Loucy (cell line): ENCODE results near the gene CDK19.

Experiments
- H2AFZ ChIP-seq: fragments of 200-600 bp; sonication (generic); 2 replicates; pipeline ENCODE4 v1.6.0; 2016; ENCODE audit warnings: antibody characterized with exemption, mild to moderate bottlenecking, low read length, moderate library complexity
- H3F3A ChIP-seq: fragments of 200-600 bp; 2 replicates; pipeline ENCODE4 v1.6.0; 2016; ENCODE audit warnings: antibody characterized with exemption, low read depth, mild to moderate bottlenecking
- H3K27me3 ChIP-seq: fragments of 200-600 bp; sonication (generic); 2 replicates; pipeline ENCODE4 v1.6.1; 2014; ENCODE audit warnings: low read length, mild to moderate bottlenecking; ENCODE audit not compliant: insufficient read depth, poor library complexity, severe bottlenecking
- H3K36me3 ChIP-seq: fragments of 200-600 bp; sonication (generic); 2 replicates; pipeline ENCODE4 v1.6.1; 2016; ENCODE audit warnings: low read length; ENCODE audit not compliant: insufficient read depth
- H3K4me1 ChIP-seq: fragments of 200-600 bp; sonication (generic); 2 replicates; pipeline ENCODE4 v1.5.1; 2014; ENCODE audit warnings: low read length, mild to moderate bottlenecking; ENCODE audit not compliant: insufficient read depth, poor library complexity, severe bottlenecking
- H3K4me2 ChIP-seq: fragments of 200-600 bp; sonication (generic); 2 replicates; pipeline ENCODE4 v1.6.0; 2014; ENCODE audit warnings: antibody characterized with exemption, low read length, low read depth, mild to moderate bottlenecking; ENCODE audit not compliant: poor library complexity, severe bottlenecking
- H3K4me3 ChIP-seq: fragments of 200-600 bp; sonication (generic); 2 replicates; pipeline ENCODE4 v1.5.1; 2014; ENCODE audit warnings: low read length, mild to moderate bottlenecking, mixed read lengths; ENCODE audit not compliant: poor library complexity, severe bottlenecking
- H3K79me2 ChIP-seq: fragments of 200-600 bp; sonication (generic); 2 replicates; pipeline ENCODE4 v1.6.1; 2014; ENCODE audit warnings: low read length; ENCODE audit not compliant: insufficient read depth
- H3K9ac ChIP-seq: fragments of 200-600 bp; sonication (generic); 2 replicates; pipeline ENCODE4 v1.6.0; 2014; ENCODE audit warnings: mild to moderate bottlenecking, low read depth, low read length, moderate library complexity; ENCODE audit not compliant: poor library complexity, severe bottlenecking
- H3K9me2 ChIP-seq: fragments of 200-600 bp; sonication (generic); replicated peaks from 2 replicates; pipeline ENCODE4 v1.6.1; 2016; ENCODE audit warnings: low read depth, low read length, mixed read lengths
- H3K9me3 ChIP-seq: fragments of 200-600 bp; sonication (generic); 2 replicates; pipeline ENCODE4 v1.6.1; 2014; ENCODE audit warnings: mild to moderate bottlenecking, antibody characterized with exemption, low read length, low read depth; ENCODE audit not compliant: insufficient read depth
- H4K20me1 ChIP-seq: fragments of 200-600 bp; sonication (generic); 2 replicates; pipeline ENCODE4 v1.6.0; 2014; ENCODE audit warnings: antibody characterized with exemption, low read length, mild to moderate bottlenecking; ENCODE audit not compliant: insufficient read depth, poor library complexity, severe bottlenecking
- EZH2phosphoT487 ChIP-seq: fragments of 200-600 bp; IDR thresholded peaks from 2 replicates; pipeline ENCODE4 v1.6.1; 2018; ENCODE audit warnings: antibody characterized with exemption, mild to moderate bottlenecking, moderate library complexity, borderline replicate concordance
- TF ChIP-seq, protein P1 (sequence below): fragments of 200-600 bp; sonication (generic); conservative IDR thresholded peaks from 2 replicates; pipeline ENCODE4 v1.5.1; 2014; ENCODE audit warnings: mild to moderate bottlenecking, antibody characterized with exemption, low read length

Gene CDK19

DNA sequence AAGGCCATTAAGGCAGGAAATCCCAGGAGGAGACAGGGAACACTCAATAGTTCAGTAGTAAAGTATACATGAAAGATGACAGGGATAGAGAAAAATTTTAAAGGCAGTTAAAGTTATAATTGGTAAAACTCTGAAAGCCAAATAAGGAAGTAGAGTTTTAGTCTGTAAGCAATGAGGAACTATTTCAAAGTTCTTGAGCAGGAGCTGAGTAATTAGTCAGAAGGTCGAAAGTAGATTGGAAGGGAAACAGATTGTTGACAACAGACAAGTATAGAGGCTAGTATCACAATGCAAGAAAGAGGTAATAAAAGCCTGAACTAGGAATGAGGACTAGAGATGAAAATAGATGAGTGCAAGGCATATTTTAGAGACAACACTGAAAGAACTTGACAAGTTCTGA is 150.3 kb downstream of the CDK19 start:
- Histone ChIP-seq H4K20me1 (no peaks in the 10 kb centered on the region), H2AFZ (no peak overlapping the region), H3K27me3 (no peaks in the 10 kb centered on the region), H3K36me3 (peaks cover 40% of the 10 kb centered on the region), H3K79me2 (peaks cover 4% of the 10 kb centered on the region; the same call in 1 of the 2 replicates), H3K4me3 (no peak overlapping the region), H3F3A (no peaks in the 10 kb centered on the region), H3K9ac (no peak overlapping the region), H3K9me2 (no peaks in the 10 kb centered on the region), H3K4me2 (no peak overlapping the region), H3K9me3 (peaks cover 10% of the 10 kb centered on the region; the same call in 1 of the 2 replicates), H3K4me1 (no peaks in the 10 kb centered on the region)
- no peak for TF ChIP-seq EZH2phosphoT487
- TF ChIP-seq, protein P1, sequence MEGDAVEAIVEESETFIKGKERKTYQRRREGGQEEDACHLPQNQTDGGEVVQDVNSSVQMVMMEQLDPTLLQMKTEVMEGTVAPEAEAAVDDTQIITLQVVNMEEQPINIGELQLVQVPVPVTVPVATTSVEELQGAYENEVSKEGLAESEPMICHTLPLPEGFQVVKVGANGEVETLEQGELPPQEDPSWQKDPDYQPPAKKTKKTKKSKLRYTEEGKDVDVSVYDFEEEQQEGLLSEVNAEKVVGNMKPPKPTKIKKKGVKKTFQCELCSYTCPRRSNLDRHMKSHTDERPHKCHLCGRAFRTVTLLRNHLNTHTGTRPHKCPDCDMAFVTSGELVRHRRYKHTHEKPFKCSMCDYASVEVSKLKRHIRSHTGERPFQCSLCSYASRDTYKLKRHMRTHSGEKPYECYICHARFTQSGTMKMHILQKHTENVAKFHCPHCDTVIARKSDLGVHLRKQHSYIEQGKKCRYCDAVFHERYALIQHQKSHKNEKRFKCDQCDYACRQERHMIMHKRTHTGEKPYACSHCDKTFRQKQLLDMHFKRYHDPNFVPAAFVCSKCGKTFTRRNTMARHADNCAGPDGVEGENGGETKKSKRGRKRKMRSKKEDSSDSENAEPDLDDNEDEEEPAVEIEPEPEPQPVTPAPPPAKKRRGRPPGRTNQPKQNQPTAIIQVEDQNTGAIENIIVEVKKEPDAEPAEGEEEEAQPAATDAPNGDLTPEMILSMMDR: no peak

DNA sequence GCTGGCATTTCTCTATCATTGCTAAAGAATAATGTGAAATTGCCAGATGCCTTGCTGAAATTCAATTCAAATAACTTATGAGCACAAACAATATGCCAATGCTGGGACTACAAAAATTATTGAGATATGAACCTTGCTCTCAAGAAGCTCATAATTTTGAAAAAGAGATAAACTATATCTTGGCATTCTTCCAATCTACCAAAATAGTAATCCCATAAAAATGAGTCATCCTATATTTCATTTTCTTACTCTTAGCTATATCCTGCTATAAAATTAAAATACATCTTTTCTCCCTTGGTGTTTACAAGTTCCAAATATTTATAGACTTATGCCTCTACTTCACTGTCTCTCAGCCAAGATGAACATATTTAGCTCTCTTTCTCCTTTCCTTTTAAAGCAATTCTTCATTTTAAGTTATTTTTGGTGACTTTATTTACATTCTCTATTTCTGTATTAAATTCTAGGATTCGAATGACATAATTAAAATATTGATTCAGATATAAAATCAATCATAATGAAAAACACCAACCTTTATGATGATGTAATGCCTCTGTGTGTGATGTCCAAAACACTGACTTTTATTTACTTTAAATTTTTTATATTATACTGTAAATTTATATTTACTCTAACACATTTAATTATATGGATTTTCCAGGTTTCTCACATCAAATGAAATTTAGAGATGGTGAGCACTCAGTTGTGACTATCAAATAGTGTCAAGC is 152.6 kb downstream of the CDK19 start:
- Histone ChIP-seq H3K4me1 (no peaks in the 10 kb centered on the region), H3K9me2 (no peaks in the 10 kb centered on the region), H3K79me2 (0 out of 2 replicates have a peak, but pooled peaks cover 4% of the 10 kb centered on the region), H2AFZ (no peak overlapping the region), H3K36me3 (peaks cover 40% of the 10 kb centered on the region), H3K4me3 (no peak overlapping the region), H3K9me3 (peaks cover 10% of the 10 kb centered on the region; the same call in 1 of the 2 replicates), H3F3A (no peaks in the 10 kb centered on the region), H4K20me1 (no peaks in the 10 kb centered on the region), H3K4me2 (no peak overlapping the region), H3K9ac (no peak overlapping the region), H3K27me3 (no peaks in the 10 kb centered on the region)
- TF ChIP-seq, protein P1: no peak
- TF ChIP-seq EZH2phosphoT487: no peak

DNA sequence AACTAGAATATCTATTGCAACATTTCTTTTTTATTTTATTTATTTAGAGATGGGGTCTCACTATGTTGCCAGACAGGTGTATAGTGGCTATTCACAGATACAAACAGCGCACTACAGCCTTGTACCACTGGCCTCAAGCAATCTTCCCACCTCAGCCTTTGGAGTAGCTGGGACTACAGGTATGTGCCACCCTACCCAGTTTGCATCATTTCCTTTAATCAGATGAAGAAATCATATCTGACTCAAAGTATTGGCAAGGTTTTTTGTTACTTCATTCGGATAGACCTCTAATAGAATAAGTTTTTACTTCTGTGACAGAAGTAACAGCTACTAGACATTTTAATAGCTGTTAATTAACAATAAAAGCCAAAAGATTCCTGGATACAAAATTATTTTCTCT is 153.9 kb downstream of the CDK19 start:
- H3K79me2 ChIP-seq: 0 out of 2 replicates have a peak, but pooled peaks cover 6% of the 10 kb centered on the region
- H3K9ac ChIP-seq: no peak overlapping the region
- H3K27me3 ChIP-seq: no peaks in the 10 kb centered on the region
- H3K4me3 ChIP-seq: no peak overlapping the region
- peaks cover 10% of the 10 kb centered on the region; the same call in 1 of the 2 replicates for H3K9me3 ChIP-seq
- H2AFZ ChIP-seq: no peak overlapping the region
- no peak overlapping the region for H3K4me2 ChIP-seq
- H3K36me3 ChIP-seq: peaks cover 40% of the 10 kb centered on the region
- H3K9me2 ChIP-seq: no peaks in the 10 kb centered on the region
- TF ChIP-seq, protein P1: no peak
- TF ChIP-seq EZH2phosphoT487: no peak
- H3F3A ChIP-seq: no peaks in the 10 kb centered on the region
- H3K4me1 ChIP-seq: no peaks in the 10 kb centered on the region
- no peaks in the 10 kb centered on the region for H4K20me1 ChIP-seq
